A673 (cell line): ENCODE measurements around the gene DLG2.

Experiments used
- EZH2 ChIP-seq: fragments of 200-600 bp; sonication (generic); IDR thresholded peaks from 2 replicates; pipeline ENCODE4 v1.6.1; 2017; ENCODE audit warnings: borderline replicate concordance, low read depth, mild to moderate bottlenecking, mixed read lengths, antibody characterized with exemption, low read length; ENCODE audit not compliant: poor library complexity, severe bottlenecking
- TF ChIP-seq, protein P1 (sequence below): fragments of 300-800, 200-600 bp; sonication (generic); conservative IDR thresholded peaks from 2 replicates; pipeline ENCODE4 v1.5.1; 2017; ENCODE audit warnings: low read depth, mild to moderate bottlenecking, antibody characterized with exemption, low read length, moderate library complexity, mixed read lengths

DNA sequence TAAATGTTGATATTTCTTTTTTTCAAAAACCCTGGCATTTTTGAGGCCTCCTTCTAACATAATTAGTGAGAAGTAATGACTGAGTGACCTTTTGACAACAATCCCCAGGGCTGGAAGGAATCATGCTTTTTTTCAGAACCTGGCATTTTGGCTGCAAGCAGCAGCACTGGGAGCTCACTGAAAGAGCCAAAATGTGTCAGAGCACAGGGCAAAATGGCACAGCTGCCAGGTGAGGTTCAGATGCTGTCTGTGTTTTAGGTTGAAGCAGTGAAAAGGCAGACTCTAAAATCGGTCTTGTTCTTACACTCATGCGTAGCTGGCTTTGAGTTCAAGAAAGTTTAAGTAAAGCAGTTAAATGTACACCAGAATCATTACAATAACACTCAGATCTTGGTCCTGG is 1063.8 kb downstream of the DLG2 start:
- TF ChIP-seq, protein P1, sequence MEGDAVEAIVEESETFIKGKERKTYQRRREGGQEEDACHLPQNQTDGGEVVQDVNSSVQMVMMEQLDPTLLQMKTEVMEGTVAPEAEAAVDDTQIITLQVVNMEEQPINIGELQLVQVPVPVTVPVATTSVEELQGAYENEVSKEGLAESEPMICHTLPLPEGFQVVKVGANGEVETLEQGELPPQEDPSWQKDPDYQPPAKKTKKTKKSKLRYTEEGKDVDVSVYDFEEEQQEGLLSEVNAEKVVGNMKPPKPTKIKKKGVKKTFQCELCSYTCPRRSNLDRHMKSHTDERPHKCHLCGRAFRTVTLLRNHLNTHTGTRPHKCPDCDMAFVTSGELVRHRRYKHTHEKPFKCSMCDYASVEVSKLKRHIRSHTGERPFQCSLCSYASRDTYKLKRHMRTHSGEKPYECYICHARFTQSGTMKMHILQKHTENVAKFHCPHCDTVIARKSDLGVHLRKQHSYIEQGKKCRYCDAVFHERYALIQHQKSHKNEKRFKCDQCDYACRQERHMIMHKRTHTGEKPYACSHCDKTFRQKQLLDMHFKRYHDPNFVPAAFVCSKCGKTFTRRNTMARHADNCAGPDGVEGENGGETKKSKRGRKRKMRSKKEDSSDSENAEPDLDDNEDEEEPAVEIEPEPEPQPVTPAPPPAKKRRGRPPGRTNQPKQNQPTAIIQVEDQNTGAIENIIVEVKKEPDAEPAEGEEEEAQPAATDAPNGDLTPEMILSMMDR: no peak
- no peak for TF ChIP-seq EZH2
